ENCODE results near the gene DIAPH1.

DNA sequence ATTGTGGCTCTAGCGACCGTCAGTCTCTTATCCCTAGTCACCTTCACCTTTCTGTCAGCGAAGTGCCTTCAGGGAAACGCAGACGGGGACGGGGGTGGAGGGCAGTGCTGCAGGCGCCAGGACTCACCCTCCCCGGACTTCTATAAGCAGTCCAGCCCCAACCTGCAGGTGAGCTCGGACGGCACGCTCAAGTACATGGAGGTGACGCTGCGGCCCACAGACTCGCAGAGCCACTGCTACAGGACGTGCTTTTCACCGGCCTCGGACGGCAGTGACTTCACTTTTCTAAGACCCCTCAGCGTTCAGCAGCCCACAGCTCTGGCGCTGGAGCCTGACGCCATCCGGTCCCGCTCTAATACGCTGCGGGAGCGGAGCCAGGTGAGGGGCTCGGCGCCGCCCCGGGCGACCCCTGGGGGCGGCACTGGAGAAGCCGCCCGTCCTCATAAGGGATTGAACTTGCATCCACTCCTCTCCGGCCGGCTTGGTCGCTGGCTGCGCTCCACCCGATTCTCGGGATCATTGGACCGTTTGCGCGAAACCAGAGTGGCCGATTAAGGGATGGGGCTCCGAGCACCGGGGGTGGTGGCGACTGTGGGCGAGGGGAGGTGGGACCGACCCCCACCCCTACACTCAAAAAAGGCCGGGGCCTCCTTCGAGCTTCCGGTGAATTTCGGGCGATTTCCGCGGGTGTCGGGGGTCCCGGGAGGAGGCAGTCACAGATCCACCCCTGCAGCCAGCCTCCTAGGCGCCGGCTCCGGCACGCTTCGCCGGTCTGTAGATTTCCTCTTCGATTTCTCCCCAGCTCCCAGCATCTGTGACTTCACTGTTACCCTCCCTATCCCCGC, 127.3 kb downstream of the DIAPH1 start:
- TF ChIP-seq CTCF (IDR thresholded peaks at IDR 0.05; ENCODE audit: low read depth, low read length) (no peak), POLR2A (IDR thresholded peaks at IDR 0.05; ENCODE audit: extremely low read depth, insufficient read length) (no peak), MYC (IDR thresholded peaks at IDR 0.05; ENCODE audit: low read depth, low read length) (no peak)
- TF ChIP-seq, protein P1, sequence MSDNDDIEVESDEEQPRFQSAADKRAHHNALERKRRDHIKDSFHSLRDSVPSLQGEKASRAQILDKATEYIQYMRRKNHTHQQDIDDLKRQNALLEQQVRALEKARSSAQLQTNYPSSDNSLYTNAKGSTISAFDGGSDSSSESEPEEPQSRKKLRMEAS (IDR thresholded peaks at IDR 0.05; ENCODE audit: low read depth, low read length): no peak
